Stimulated activated CD4-positive, alpha-beta T cell treated with anti-CD3 and anti-CD28 coated beads, Interleukin-15, amount 100 ng/mL, for 1 hour (primary cell): ENCODE data around the gene CNOT3.
"Not testable (repeated sequence)": the region's sequence is repeated elsewhere in the genome, so short reads cannot be mapped to it uniquely, and the experiment has no call there.

Source experiments
- DNase-seq, 2 donors: peaks; one replicate each; pipeline ENCODE4 v3.0.0-alpha.2; 2020; ENCODE audit warnings: low read depth in 1 of 2, low spot score in 1 of 2

Gene CNOT3

DNA sequence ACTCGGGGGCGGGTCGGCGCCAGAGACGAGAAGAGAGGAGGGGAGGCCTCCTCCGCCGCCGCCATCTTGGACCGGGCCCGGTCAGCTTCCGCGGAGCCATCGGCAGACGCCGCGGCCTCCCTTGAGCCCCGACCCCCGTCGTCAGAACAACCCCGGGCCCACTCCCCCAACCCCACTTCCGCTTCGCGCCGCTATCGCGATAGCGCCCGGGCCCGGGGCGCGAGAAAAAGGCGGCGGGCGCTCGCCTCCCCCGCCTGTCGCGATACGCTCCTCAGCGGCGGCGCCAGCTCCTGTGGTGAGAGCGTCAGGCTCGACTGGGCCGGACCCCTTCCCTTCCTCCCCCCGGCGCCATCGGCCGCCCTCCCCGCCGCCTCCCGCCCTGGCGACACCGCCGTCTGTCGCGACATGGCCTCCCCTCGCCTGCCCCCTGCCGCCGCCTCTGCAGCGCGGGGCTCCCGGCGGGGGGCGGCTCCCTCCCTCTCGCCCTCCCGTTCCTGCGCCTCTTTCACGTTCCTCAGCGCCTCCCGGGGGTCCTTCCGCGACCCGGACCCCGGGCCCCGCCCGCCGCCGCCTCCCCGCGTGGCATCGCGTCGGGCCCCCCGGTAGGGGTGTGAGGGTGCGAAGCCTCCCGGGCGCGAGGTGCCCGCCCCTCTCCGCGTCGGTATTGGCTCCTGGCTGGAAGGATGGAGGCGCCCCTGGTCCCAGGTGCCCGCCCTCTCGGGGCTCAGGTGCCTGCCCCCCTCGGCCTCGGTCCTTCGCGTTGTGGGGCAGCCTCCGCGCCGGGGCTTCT, at the start of gene CNOT3:
Gene CNOT3, plus strand, starts transcription at position 64 of the 790 bp plus-strand sequence. CDS start 5,217 bp downstream, outside the sequence.
- DNase-seq, result no peak

DNA sequence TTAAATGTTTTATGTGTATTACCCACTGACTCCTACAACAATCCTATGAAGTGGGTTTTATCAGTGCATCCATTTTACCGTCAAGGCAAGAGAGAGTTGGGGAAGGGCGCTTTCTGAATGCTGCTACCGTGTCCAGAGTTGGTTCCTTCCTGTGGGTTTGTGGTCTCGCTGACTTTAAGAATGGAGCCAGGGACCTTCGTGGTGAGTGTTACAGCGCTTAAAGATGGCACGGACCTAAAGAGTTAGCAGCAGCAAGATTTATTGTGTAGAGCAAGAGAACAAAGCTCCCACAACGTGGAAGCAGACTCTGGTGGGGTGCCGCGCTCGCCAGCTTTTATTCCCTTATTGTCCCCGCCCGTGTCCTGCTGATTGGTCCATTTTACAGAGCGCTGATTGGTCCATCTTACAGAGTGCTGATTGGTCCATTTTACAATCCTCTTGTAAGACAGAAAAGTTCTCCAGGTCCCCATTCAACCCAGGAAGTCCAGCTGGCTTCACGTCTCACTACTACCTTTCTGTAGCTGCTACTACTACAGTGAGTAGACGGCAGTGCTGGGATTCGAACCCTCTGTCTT, 43.0 kb upstream of the CNOT3 start:
- DNase-seq, result no peak

- DNase-seq, result no peak
Measured at GRCh38 chr19:54095136-54095858, 42.3 kb upstream of the CNOT3 start.

DNA sequence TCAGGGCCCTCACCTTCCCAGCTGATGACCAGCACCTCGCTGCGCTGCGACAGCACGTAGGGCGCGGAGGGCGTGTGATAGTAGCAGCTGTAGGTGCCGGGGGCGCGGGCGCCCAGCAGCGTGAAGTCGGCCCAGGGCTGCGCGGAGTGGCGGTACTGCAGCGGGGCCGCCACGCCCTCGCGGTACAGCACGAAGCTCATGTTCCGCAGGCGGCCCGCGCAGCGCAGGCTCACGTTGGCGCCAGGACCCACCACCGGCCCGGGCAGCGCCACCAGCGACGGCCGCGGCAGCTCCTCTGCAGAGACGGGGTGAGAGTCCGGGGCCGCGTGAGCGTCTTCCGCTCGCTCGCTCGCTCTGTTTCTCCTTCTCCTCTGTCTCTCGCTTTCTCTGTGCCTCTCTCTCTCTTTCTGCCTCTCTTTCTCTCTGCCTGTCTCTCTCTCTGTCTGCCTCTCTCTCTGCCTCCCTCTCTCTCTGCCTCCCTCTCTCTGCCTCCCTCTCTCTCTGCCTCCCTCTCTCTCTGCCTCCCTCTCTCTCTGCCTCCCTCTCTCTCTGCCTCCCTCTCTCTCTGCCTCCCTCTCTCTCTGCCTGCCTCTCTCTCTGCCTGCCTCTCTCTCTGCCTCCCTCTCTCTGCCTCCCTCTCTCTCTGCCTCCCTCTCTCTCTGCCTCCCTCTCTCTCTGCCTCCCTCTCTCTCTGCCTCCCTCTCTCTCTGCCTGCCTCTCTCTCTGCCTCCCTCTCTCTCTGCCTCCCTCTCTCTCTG, 41.5 kb upstream of the CNOT3 start:
- DNase-seq, result peak; percentile 12 to 35

DNA sequence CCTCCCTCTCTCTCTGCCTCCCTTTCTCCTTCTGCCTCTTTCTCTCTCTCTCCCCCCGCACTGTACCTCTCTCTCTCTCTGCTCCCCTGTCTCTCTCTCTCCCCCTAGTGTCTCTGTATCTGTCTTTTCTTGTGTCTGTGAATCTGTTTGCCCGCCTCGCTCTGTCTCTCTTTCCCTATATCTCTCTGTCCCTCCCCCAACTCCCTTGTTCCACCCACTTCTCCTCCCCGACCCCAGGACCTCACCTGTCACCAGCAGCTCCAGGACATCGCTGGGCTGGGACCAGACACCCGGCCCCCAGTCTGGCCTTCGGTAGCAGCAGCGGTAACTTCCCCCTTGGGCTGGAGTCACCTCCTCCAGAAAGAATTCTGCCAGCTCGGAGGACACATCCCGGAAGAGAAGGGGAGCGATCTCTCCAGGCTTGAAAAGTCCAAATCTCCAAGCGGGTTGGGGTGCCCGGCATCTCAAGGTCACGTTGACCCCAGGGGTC, 40.9 kb upstream of the CNOT3 start:
- no peak for DNase-seq

- no peak for DNase-seq
Measured at GRCh38 chr19:54099190-54099902, 38.2 kb upstream of the CNOT3 start.

- not testable (repeated sequence) for DNase-seq
Measured at GRCh38 chr19:54099903-54100255, 37.7 kb upstream of the CNOT3 start.

GRCh38 chr19:54100561-54100960, 37.0 kb upstream of the CNOT3 start, which contains the start of gene OSCAR:
OSCAR (minus strand) TSS chr19:54100803; CDS start chr19:54100792, 11 bp downstream.
- DNase-seq, result no peak

- DNase-seq, result peak; percentile 94 to 95
Measured at GRCh38 chr19:54102421-54103169, 35.0 kb upstream of the CNOT3 start, which contains the start of gene NDUFA3. NDUFA3 (plus strand) TSS chr19:54102855; CDS start chr19:54102879, 24 bp downstream.

DNA sequence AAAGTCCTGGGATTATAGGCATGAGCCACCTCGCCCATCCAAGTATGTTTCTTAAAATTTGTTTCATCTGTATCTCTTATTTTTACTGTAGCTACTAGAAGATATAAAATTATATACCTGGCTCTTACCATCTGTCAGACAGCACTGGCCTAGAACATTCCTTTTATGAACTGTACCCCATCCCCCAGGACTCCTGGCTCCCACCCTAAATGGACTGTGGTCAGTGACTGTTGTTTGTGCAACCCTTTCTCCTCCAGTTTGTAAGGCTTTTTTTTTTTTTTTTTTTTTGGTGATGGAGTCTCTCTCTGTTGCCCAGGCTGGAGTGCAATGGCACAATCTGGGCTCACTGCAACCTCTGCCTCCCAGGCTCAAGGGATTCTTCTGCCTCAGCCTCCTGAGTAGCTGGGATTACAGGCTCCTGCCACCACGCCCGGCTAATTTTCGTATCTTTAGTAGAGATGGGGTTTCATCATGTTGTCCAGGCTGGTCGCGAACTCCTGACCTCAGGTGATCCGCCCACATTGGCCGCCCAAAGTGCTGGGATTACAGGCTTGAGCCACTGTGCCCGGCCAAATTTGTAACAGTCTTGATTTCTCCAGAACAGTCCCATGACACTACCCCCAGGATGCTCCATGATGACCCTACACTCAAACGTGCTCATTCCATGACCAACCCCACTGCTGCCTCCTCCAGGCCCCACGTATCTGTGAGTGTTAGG, 32.4 kb upstream of the CNOT3 start:
- DNase-seq, result no peak

DNA sequence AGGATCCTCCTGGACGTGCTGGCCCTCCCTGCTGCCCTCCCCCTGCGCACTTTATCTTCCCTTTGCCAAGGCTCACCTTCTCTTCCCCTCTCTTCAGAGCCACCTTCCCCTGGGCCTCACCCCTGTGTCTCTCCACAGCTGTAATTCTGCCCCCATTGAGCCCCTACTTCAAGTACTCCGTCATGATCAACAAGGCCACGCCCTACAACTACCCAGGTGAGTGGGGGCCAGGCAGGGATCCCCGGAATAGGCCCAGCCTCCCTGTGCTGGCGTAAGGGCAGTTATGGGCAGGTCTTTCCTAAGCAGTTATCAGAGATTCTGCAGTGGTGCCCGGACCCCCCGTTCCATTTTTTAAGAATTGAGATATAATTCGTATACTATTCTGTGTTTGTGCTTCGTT, 31.8 kb upstream of the CNOT3 start:
- no peak for DNase-seq

GRCh38 chr19:54106716-54107115, 30.8 kb upstream of the CNOT3 start:
- no peak for DNase-seq

DNA sequence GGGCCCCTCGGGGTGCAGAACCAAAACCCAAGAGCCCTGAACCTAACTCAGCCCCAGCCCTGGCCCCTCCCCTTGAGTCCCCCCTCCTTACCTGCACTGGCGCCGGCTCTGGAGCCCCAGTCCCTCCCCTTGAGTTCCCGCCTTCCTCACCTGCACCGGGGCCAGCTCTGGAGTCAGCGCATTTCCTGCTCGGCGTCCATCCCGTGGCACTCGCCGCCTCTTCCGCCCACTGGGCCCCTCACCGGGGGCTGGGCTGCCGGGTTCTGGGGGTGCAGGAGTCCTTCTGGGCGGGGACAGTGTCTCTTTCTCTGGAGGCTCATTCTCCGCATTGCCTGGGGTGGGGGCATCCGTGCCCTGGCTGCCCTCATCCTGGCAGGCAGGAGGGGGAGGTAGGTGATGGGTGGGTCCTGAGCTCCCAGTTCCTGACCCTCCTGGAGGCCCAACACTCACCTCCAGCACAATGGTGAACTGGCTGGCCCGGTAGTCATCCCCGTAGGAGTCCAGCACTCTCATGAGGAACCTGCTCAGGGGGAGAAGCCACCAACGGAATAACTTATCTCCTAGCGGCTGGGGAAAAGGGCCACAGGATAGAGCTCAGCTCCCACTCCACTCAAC, 29.6 kb upstream of the CNOT3 start:
- DNase-seq, result no peak

DNA sequence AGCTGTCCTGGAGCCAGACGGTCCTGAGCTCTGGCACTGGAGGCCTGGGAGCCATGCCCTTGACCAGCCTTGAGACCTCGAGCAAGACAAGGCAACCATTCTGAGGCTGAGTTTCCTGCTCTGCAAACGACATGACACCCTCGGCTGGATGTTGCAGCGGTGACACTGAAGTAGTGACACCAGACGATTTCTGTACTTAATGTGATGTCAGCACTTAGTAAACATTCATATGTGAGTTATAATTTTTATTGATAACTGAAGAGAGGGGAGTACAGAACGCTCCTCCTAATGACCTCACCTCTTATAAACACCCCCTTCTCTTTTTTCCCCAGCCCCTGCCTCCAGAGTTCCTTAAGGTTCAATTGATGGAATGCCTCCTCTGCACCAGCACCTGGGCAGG, 29.1 kb upstream of the CNOT3 start:
- DNase-seq, result no peak

DNA sequence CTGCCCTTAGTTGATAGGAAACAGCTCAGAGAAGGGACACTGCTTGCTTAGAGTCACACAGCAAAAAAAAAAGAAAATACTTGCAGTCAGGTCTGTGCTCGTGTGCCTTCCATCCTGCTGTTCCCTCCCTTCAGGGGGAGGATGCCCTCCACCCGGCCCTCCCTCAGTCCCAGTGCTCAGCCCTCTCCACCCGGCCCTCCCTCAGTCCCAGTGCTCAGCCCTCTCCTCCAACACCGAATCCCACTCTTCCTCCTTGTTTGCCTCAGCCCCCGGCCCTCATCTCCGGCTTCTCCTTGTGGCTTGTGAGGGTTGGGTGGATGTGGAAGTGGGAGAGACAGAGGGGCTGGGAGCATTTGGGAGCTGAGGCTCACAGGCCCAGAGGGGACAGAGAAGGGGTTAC, 27.9 kb upstream of the CNOT3 start:
- no peak for DNase-seq

GRCh38 chr19:54114340-54115108, 23.0 kb upstream of the CNOT3 start:
- DNase-seq, result no peak

DNA sequence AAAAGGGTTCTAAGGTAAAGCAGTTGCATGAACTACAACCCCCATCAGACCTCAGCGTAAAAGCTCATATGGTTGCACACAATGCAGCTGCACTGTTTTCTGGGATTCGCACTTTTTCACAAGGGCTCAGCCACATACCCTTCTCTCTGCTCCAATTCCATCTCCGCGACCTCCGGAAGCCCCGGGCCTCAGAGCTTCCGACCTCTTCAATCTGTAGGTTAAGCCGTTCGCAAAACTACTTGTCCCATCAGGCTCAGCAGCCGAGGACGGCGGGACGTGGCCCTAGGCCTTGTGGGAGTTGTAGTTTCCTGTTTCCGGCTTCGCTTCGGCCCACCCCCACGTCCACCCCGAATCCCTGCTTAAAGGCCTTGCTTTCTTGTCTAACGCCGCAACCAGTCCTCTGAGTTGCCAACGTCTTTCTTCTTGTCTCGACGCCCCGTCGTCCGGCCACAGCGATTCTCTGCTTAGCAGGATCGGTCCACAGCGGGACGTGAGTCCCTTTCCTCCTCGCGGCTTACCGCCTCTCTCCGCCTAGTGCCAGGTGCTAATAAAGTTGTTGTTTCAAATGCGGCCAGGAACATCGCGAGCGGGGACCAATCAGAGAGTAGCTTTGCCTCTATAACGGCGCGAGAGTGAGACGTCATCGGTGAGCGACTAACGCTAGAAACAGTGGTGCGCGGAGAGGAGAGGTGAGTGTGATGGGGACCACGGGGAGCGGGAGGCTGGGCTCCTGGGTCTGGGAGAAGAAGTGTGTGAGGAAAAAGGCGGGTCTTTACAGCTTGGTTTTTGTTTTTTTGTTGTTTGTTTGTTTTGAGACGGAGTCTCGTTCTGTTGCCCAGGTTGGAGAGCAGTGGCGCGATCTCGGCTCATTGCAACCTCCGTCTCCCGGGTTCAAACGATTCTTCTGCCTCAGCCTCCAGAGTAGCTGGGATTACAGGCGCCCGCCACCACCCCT, 22.2 kb upstream of the CNOT3 start, which contains the start of the genes PRPF31 and TFPT:
Gene PRPF31, plus strand, starts transcription at position 646 of the 955 bp plus-strand sequence. CDS start 2,525 bp downstream, outside the sequence.
Gene TFPT, minus strand, starts transcription at position 549 of the 955 bp plus-strand sequence. Its CDS starts 388 bp downstream, at position 161.
- peak; percentile 84 to 86 for DNase-seq
